ENCODE measurements around the gene NECTIN1. TPM values are rescaled to one million over a fixed set of nuclear protein-coding genes. Genes with fewer than 3 reads are reported as not detected.

NECTIN1 gene
- total and polyA plus RNA-seq, 2 of the 13 experiments (the other 11 are each of a cell fraction or from before 2014, with no cell fraction given) = 3.9 to 7.3 TPM

DNA sequence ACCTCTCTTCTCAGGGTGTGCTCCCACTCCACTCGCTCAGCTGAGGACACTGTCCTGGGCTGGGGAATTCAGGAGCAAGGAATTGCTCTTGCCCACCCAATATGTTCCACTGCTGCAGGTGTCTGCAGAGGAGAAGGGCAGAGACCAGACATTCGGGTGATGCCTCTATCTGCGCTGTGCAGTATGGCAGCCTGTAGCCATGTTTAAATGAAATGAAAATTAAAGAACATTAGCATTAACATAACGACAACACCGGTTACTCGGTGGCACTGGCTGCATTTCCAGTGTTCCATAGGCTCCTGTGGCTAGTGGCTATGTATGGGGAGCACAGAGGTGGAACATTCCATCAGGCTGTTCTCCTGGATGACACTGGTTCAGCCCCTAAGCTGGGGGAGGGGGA, 104.4 kb downstream of the NECTIN1 start (continued):
- TF ChIP-seq, protein P1, sequence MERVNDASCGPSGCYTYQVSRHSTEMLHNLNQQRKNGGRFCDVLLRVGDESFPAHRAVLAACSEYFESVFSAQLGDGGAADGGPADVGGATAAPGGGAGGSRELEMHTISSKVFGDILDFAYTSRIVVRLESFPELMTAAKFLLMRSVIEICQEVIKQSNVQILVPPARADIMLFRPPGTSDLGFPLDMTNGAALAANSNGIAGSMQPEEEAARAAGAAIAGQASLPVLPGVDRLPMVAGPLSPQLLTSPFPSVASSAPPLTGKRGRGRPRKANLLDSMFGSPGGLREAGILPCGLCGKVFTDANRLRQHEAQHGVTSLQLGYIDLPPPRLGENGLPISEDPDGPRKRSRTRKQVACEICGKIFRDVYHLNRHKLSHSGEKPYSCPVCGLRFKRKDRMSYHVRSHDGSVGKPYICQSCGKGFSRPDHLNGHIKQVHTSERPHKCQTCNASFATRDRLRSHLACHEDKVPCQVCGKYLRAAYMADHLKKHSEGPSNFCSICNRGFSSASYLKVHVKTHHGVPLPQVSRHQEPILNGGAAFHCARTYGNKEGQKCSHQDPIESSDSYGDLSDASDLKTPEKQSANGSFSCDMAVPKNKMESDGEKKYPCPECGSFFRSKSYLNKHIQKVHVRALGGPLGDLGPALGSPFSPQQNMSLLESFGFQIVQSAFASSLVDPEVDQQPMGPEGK (CRISPR knock-in tag; IDR thresholded peaks at IDR 0.05) = no peak
- TF ChIP-seq, protein P2, sequence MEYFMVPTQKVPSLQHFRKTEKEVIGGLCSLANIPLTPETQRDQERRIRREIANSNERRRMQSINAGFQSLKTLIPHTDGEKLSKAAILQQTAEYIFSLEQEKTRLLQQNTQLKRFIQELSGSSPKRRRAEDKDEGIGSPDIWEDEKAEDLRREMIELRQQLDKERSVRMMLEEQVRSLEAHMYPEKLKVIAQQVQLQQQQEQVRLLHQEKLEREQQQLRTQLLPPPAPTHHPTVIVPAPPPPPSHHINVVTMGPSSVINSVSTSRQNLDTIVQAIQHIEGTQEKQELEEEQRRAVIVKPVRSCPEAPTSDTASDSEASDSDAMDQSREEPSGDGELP (IDR thresholded peaks at IDR 0.05; ENCODE audit: borderline replicate concordance, low read depth) = no peak
- TF ChIP-seq NR2F1 (CRISPR knock-in tag; IDR thresholded peaks at IDR 0.05) (no peak), ZNF264 (CRISPR knock-in tag; IDR thresholded peaks at IDR 0.05) (no peak), IKZF1 (IDR thresholded peaks at IDR 0.05) (no peak), ZNF761 (CRISPR knock-in tag; conservative IDR thresholded peaks at IDR 0.05) (no peak)
- TF ChIP-seq, protein P3, sequence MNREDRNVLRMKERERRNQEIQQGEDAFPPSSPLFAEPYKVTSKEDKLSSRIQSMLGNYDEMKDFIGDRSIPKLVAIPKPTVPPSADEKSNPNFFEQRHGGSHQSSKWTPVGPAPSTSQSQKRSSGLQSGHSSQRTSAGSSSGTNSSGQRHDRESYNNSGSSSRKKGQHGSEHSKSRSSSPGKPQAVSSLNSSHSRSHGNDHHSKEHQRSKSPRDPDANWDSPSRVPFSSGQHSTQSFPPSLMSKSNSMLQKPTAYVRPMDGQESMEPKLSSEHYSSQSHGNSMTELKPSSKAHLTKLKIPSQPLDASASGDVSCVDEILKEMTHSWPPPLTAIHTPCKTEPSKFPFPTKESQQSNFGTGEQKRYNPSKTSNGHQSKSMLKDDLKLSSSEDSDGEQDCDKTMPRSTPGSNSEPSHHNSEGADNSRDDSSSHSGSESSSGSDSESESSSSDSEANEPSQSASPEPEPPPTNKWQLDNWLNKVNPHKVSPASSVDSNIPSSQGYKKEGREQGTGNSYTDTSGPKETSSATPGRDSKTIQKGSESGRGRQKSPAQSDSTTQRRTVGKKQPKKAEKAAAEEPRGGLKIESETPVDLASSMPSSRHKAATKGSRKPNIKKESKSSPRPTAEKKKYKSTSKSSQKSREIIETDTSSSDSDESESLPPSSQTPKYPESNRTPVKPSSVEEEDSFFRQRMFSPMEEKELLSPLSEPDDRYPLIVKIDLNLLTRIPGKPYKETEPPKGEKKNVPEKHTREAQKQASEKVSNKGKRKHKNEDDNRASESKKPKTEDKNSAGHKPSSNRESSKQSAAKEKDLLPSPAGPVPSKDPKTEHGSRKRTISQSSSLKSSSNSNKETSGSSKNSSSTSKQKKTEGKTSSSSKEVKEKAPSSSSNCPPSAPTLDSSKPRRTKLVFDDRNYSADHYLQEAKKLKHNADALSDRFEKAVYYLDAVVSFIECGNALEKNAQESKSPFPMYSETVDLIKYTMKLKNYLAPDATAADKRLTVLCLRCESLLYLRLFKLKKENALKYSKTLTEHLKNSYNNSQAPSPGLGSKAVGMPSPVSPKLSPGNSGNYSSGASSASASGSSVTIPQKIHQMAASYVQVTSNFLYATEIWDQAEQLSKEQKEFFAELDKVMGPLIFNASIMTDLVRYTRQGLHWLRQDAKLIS (CRISPR knock-in tag; IDR thresholded peaks at IDR 0.05) = no peak
- TF ChIP-seq, protein P4, sequence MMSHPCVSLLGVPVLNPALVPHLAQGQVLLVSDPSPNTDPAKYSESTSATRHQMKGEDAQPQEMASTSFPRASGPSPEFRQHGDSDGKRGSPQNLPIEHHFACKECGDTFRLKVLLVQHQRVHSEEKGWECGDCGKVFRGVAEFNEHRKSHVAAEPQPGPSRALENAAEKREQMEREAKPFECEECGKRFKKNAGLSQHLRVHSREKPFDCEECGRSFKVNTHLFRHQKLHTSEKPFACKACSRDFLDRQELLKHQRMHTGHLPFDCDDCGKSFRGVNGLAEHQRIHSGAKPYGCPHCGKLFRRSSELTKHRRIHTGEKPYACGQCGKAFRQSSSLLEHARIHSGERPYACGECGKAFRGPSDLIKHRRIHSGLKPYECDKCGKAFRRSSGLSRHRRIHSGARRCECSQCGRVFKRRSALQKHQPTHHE (CRISPR knock-in tag; IDR thresholded peaks at IDR 0.05; ENCODE audit: borderline replicate concordance) = no peak

Data from HepG2 (cell line).